IPS-20b (cell line): ENCODE measurements around the gene PTPRM.

ENCODE experiments used
- H3K27ac ChIP-seq: one replicate; pipeline ENCODE4 v1.5.1; 2013; ENCODE audit warnings: low read length
- H3K27me3 ChIP-seq: 2 replicates; pipeline ENCODE4 v1.6.1; 2013; ENCODE audit warnings: mild to moderate bottlenecking, low read length, inconsistent platforms; ENCODE audit not compliant: insufficient read depth
- H3K36me3 ChIP-seq: 2 replicates; pipeline ENCODE4 v1.6.1; 2013; ENCODE audit warnings: low read depth, mild to moderate bottlenecking, inconsistent platforms, low read length, moderate library complexity; ENCODE audit not compliant: insufficient read depth
- H3K4me1 ChIP-seq: 2 replicates; pipeline ENCODE4 v1.6.1; 2013; ENCODE audit warnings: mild to moderate bottlenecking, control low read depth, inconsistent platforms, low read length, moderate library complexity; ENCODE audit not compliant: insufficient read depth
- H3K4me3 ChIP-seq: 2 replicates; pipeline ENCODE4 v1.5.1; 2013; ENCODE audit warnings: mild to moderate bottlenecking, low read length, inconsistent platforms
- H3K9ac ChIP-seq: 2 replicates; pipeline ENCODE4 v1.6.1; 2013; ENCODE audit warnings: low read depth, mild to moderate bottlenecking, inconsistent platforms, low read length, moderate library complexity
- H3K9me3 ChIP-seq: 2 replicates; pipeline ENCODE4 v1.6.1; 2013; ENCODE audit warnings: mild to moderate bottlenecking, low read depth, low read length, inconsistent platforms; ENCODE audit not compliant: insufficient read depth

The PTPRM gene

GRCh38 chr18:8298186-8298585 is 731.1 kb downstream of the PTPRM start:
- Histone ChIP-seq H3K4me1 (no peaks in the 10 kb centered on the region; the same call in 1 of the 2 replicates), H3K4me3 (no peak overlapping the region), H3K9ac (no peak overlapping the region), H3K27ac (no peak overlapping the region), H3K36me3 (no peaks in the 10 kb centered on the region), H3K27me3 (no peaks in the 10 kb centered on the region), H3K9me3 (no peaks in the 10 kb centered on the region)

- Histone ChIP-seq H3K27ac (no peak overlapping the region), H3K36me3 (no peaks in the 10 kb centered on the region), H3K9me3 (no peaks in the 10 kb centered on the region), H3K9ac (no peak overlapping the region), H3K4me3 (no peak overlapping the region), H3K27me3 (no peaks in the 10 kb centered on the region), H3K4me1 (no peaks in the 10 kb centered on the region; the same call in 1 of the 2 replicates)
These were observed 732.2 kb downstream of the PTPRM start for GRCh38 chr18:8299054-8299980.

GRCh38 chr18:8300751-8301410 is 733.8 kb downstream of the PTPRM start:
- no peak overlapping the region for H3K9ac ChIP-seq
- no peaks in the 10 kb centered on the region; the same call in 1 of the 2 replicates for H3K4me1 ChIP-seq
- H3K9me3 ChIP-seq = no peaks in the 10 kb centered on the region
- H3K4me3 ChIP-seq = no peak overlapping the region
- H3K27me3 ChIP-seq = no peaks in the 10 kb centered on the region
- H3K36me3 ChIP-seq = no peaks in the 10 kb centered on the region
- no peak overlapping the region for H3K27ac ChIP-seq

- Histone ChIP-seq H3K27me3 (no peaks in the 10 kb centered on the region), H3K36me3 (no peaks in the 10 kb centered on the region), H3K4me1 (no peaks in the 10 kb centered on the region; the same call in 1 of the 2 replicates), H3K9me3 (no peaks in the 10 kb centered on the region), H3K4me3 (no peak overlapping the region), H3K27ac (no peak overlapping the region), H3K9ac (no peak overlapping the region)
These were observed 734.5 kb downstream of the PTPRM start for GRCh38 chr18:8301427-8302172.

- H3K9ac ChIP-seq = no peak overlapping the region
- H3K27ac ChIP-seq = no peak overlapping the region
- H3K27me3 ChIP-seq = no peaks in the 10 kb centered on the region
- H3K9me3 ChIP-seq = no peaks in the 10 kb centered on the region
- H3K36me3 ChIP-seq = no peaks in the 10 kb centered on the region
- no peak overlapping the region for H3K4me3 ChIP-seq
- H3K4me1 ChIP-seq = no peaks in the 10 kb centered on the region; the same call in 1 of the 2 replicates
These were observed 736.1 kb downstream of the PTPRM start for GRCh38 chr18:8303151-8303755.

- Histone ChIP-seq H3K9me3 (no peaks in the 10 kb centered on the region), H3K27ac (no peak overlapping the region), H3K36me3 (no peaks in the 10 kb centered on the region), H3K4me1 (peaks cover 8% of the 10 kb centered on the region; the same call in 1 of the 2 replicates), H3K9ac (no peak overlapping the region), H3K4me3 (no peak overlapping the region), H3K27me3 (no peaks in the 10 kb centered on the region)
These were observed 740.8 kb downstream of the PTPRM start for GRCh38 chr18:8307960-8308359.

- no peaks in the 10 kb centered on the region for H3K36me3 ChIP-seq
- peaks cover 12% of the 10 kb centered on the region; the same call in 1 of the 2 replicates for H3K4me1 ChIP-seq
- H3K9ac ChIP-seq = no peak overlapping the region
- H3K27me3 ChIP-seq = no peaks in the 10 kb centered on the region
- no peak overlapping the region for H3K27ac ChIP-seq
- no peak overlapping the region for H3K4me3 ChIP-seq
- no peaks in the 10 kb centered on the region for H3K9me3 ChIP-seq
These were observed 745.9 kb downstream of the PTPRM start for GRCh38 chr18:8313043-8313442.

GRCh38 chr18:8314124-8314523 is 747.0 kb downstream of the PTPRM start:
- H3K27me3 ChIP-seq = no peaks in the 10 kb centered on the region
- H3K4me1 ChIP-seq = peaks cover 12% of the 10 kb centered on the region; the same call in 1 of the 2 replicates
- no peaks in the 10 kb centered on the region for H3K36me3 ChIP-seq
- H3K9ac ChIP-seq = no peak overlapping the region
- H3K9me3 ChIP-seq = no peaks in the 10 kb centered on the region
- H3K27ac ChIP-seq = no peak overlapping the region
- H3K4me3 ChIP-seq = no peak overlapping the region

- Histone ChIP-seq H3K9ac (no peak overlapping the region), H3K4me3 (no peak overlapping the region), H3K27me3 (no peaks in the 10 kb centered on the region), H3K4me1 (no peaks in the 10 kb centered on the region), H3K27ac (no peak overlapping the region), H3K36me3 (no peaks in the 10 kb centered on the region), H3K9me3 (no peaks in the 10 kb centered on the region)
These were observed 752.8 kb downstream of the PTPRM start for GRCh38 chr18:8319798-8320489.

- Histone ChIP-seq H3K9me3 (no peaks in the 10 kb centered on the region), H3K36me3 (no peaks in the 10 kb centered on the region), H3K4me1 (no peaks in the 10 kb centered on the region), H3K4me3 (no peak overlapping the region), H3K9ac (no peak overlapping the region), H3K27ac (no peak overlapping the region), H3K27me3 (no peaks in the 10 kb centered on the region)
These were observed 755.4 kb downstream of the PTPRM start for GRCh38 chr18:8322486-8322885.
